HepG2 (cell line): Measurements from ENCODE around the gene BRMS1. TPM values are rescaled to one million over a fixed set of nuclear protein-coding genes. Genes with fewer than 3 reads are reported as not detected.

Source experiments
- HMG20A ChIP-seq: IDR thresholded peaks from 2 replicates; pipeline ENCODE4 v1.6.1; 2016; ENCODE audit warnings: borderline replicate concordance
- MBD4 ChIP-seq: IDR thresholded peaks from 2 replicates; pipeline ENCODE4 v1.6.1; 2012; ENCODE audit warnings: low read length, inconsistent platforms, borderline replicate concordance
- MEIS2 ChIP-seq: sonication (generic); formaldehyde crosslinking; IDR thresholded peaks from 2 replicates; pipeline ENCODE4 v1.9.0; 2021; ENCODE audit warnings: mild to moderate bottlenecking, missing genetic modification reagents
- SRSF1 ChIP-seq: fragments of 200-400 bp; formaldehyde crosslinking; optimal IDR thresholded peaks from 2 replicates; pipeline ENCODE3; 2017; ENCODE audit warnings: mild to moderate bottlenecking, low read depth, low read length, moderate library complexity
- TARDBP ChIP-seq: sonication (generic); formaldehyde crosslinking; IDR thresholded peaks from 2 replicates; pipeline ENCODE4 v1.8.0; 2022; ENCODE audit warnings: mild to moderate bottlenecking, missing genetic modification reagents
- ZC3H13 ChIP-seq: sonication (generic); formaldehyde crosslinking; IDR thresholded peaks from 2 replicates; pipeline ENCODE4 v1.8.1; 2023; ENCODE audit warnings: mild to moderate bottlenecking, missing genetic modification reagents, moderate library complexity
- ZIK1 ChIP-seq: sonication (generic); formaldehyde crosslinking; IDR thresholded peaks from 2 replicates; pipeline ENCODE4 v1.5.0; 2020; ENCODE audit warnings: mild to moderate bottlenecking, low read depth, missing genetic modification reagents, borderline replicate concordance
- ZNF180 ChIP-seq: sonication (generic); formaldehyde crosslinking; IDR thresholded peaks from 2 replicates; pipeline ENCODE4 v1.4.0; 2020; ENCODE audit warnings: low read depth, missing genetic modification reagents, borderline replicate concordance
- polyA plus RNA-seq, 8 experiments: library from polyadenylated mRNA; depleted of rRNA in 3 of 8; stranded (reverse) in 7 of 8; unstranded in 1 of 8; fragments of >200 nt; fragmentation: Illumina TruSeq in 4 of 8; extraction: Trizol in 4 of 8; gene quantifications; 2 replicates each; pipeline versions ENCODE4 v1.2.1 to v1.2.3, GENCODE V29; 2011 to 2016; ENCODE audit warnings: low read depth in 4 of 8, missing spikeins in 1 of 8, mixed read lengths in 1 of 8; ENCODE audit not compliant: insufficient read depth in 1 of 8
- total RNA-seq, 5 experiments: library from RNA; depleted of rRNA; stranded (reverse); fragments of >200 nt; fragmentation: Illumina TruSeq; extraction: Trizol; gene quantifications; 2 replicates each; pipeline ENCODE4 v1.2.3, GENCODE V29; 2016; ENCODE audit warnings: low read depth in 1 of 5
- TF ChIP-seq, protein P1 (sequence below): sonication (generic); formaldehyde crosslinking; IDR thresholded peaks from 2 replicates; pipeline ENCODE4 v1.8.0; 2022; ENCODE audit warnings: mild to moderate bottlenecking, missing genetic modification reagents; ENCODE audit not compliant: insufficient replicate concordance
- TF ChIP-seq, protein P2 (sequence below): sonication (generic); formaldehyde crosslinking; IDR thresholded peaks from 2 replicates; pipeline ENCODE4 v1.5.1; 2020; ENCODE audit warnings: mild to moderate bottlenecking, missing genetic modification reagents, moderate library complexity
- TF ChIP-seq, protein P3 (sequence below): IDR thresholded peaks from 2 replicates; pipeline ENCODE4 v1.6.1; 2016; ENCODE audit warnings: low read depth, missing genetic modification reagents, missing compliant biosample characterization
- TF ChIP-seq, protein P4 (sequence below): sonication (generic); formaldehyde crosslinking; IDR thresholded peaks from 2 replicates; pipeline ENCODE4 v1.4.0; 2020; ENCODE audit warnings: missing genetic modification reagents, mild to moderate bottlenecking, borderline replicate concordance
- TF ChIP-seq, protein P5 (sequence below): sonication (generic); formaldehyde crosslinking; IDR thresholded peaks from 2 replicates; pipeline ENCODE4 v1.5.1; 2020; ENCODE audit warnings: missing genetic modification reagents, mild to moderate bottlenecking, borderline replicate concordance

Gene BRMS1
- total and polyA plus RNA-seq, 2 of the 13 experiments (the other 11 are each of a cell fraction or from before 2014, with no cell fraction given): 15.8 to 55.7 TPM

DNA sequence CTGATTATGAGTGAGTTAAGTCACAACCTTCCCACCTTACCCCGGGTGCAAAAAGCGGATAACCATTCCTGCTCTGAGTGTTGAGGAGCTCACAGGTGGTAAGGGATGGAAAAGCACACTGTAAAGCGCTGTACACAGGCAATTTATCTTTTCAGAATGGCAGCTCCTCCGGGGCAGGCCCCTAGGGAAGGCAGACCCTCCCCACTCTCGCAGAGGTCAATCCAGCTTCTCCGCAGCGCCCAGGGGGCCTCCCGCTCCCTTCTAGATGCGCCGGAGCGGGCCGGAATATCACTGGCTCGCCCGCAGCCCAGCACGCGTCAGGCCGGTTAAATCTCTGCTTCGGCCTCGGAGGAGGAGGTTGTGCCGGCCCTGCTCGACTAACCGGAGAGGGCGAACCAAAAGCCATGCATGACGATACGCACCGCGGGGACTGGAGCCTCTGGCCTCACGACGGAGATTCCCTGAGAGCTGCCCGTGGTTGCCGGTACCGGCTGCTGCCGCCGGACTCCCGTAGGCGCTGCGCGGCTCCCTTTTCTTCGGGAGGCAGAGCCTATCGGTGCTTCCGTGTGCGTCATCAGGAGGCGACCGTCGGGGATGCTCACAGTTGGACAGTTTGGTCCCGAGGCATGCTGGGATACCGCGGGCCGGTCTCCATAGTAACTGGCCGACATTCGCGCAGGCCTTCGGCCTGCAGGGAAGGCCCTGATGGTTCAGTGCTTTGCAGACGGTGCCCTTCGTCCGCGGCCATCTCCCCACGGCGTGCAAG, at the start of gene BRMS1 (continued):
- TF ChIP-seq TARDBP (peak; percentile 79), ZC3H13 (peak; percentile 84), MEIS2 (CRISPR knock-in tag) (peak; percentile 57; the same call in 1 of the 2 replicates), ZIK1 (CRISPR knock-in tag) (peak; percentile 49; the same call in 1 of the 2 replicates), HMG20A (CRISPR knock-in tag) (no peak), SRSF1 (peak; percentile 63), ZNF180 (no peak), MBD4 (no peak)
- TF ChIP-seq, protein P1, sequence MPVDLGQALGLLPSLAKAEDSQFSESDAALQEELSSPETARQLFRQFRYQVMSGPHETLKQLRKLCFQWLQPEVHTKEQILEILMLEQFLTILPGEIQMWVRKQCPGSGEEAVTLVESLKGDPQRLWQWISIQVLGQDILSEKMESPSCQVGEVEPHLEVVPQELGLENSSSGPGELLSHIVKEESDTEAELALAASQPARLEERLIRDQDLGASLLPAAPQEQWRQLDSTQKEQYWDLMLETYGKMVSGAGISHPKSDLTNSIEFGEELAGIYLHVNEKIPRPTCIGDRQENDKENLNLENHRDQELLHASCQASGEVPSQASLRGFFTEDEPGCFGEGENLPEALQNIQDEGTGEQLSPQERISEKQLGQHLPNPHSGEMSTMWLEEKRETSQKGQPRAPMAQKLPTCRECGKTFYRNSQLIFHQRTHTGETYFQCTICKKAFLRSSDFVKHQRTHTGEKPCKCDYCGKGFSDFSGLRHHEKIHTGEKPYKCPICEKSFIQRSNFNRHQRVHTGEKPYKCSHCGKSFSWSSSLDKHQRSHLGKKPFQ (CRISPR knock-in tag): no peak
- TF ChIP-seq, protein P2, sequence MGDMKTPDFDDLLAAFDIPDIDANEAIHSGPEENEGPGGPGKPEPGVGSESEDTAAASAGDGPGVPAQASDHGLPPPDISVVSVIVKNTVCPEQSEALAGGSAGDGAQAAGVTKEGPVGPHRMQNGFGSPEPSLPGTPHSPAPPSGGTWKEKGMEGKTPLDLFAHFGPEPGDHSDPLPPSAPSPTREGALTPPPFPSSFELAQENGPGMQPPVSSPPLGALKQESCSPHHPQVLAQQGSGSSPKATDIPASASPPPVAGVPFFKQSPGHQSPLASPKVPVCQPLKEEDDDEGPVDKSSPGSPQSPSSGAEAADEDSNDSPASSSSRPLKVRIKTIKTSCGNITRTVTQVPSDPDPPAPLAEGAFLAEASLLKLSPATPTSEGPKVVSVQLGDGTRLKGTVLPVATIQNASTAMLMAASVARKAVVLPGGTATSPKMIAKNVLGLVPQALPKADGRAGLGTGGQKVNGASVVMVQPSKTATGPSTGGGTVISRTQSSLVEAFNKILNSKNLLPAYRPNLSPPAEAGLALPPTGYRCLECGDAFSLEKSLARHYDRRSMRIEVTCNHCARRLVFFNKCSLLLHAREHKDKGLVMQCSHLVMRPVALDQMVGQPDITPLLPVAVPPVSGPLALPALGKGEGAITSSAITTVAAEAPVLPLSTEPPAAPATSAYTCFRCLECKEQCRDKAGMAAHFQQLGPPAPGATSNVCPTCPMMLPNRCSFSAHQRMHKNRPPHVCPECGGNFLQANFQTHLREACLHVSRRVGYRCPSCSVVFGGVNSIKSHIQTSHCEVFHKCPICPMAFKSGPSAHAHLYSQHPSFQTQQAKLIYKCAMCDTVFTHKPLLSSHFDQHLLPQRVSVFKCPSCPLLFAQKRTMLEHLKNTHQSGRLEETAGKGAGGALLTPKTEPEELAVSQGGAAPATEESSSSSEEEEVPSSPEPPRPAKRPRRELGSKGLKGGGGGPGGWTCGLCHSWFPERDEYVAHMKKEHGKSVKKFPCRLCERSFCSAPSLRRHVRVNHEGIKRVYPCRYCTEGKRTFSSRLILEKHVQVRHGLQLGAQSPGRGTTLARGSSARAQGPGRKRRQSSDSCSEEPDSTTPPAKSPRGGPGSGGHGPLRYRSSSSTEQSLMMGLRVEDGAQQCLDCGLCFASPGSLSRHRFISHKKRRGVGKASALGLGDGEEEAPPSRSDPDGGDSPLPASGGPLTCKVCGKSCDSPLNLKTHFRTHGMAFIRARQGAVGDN (CRISPR knock-in tag): peak; percentile 86
- TF ChIP-seq, protein P3, sequence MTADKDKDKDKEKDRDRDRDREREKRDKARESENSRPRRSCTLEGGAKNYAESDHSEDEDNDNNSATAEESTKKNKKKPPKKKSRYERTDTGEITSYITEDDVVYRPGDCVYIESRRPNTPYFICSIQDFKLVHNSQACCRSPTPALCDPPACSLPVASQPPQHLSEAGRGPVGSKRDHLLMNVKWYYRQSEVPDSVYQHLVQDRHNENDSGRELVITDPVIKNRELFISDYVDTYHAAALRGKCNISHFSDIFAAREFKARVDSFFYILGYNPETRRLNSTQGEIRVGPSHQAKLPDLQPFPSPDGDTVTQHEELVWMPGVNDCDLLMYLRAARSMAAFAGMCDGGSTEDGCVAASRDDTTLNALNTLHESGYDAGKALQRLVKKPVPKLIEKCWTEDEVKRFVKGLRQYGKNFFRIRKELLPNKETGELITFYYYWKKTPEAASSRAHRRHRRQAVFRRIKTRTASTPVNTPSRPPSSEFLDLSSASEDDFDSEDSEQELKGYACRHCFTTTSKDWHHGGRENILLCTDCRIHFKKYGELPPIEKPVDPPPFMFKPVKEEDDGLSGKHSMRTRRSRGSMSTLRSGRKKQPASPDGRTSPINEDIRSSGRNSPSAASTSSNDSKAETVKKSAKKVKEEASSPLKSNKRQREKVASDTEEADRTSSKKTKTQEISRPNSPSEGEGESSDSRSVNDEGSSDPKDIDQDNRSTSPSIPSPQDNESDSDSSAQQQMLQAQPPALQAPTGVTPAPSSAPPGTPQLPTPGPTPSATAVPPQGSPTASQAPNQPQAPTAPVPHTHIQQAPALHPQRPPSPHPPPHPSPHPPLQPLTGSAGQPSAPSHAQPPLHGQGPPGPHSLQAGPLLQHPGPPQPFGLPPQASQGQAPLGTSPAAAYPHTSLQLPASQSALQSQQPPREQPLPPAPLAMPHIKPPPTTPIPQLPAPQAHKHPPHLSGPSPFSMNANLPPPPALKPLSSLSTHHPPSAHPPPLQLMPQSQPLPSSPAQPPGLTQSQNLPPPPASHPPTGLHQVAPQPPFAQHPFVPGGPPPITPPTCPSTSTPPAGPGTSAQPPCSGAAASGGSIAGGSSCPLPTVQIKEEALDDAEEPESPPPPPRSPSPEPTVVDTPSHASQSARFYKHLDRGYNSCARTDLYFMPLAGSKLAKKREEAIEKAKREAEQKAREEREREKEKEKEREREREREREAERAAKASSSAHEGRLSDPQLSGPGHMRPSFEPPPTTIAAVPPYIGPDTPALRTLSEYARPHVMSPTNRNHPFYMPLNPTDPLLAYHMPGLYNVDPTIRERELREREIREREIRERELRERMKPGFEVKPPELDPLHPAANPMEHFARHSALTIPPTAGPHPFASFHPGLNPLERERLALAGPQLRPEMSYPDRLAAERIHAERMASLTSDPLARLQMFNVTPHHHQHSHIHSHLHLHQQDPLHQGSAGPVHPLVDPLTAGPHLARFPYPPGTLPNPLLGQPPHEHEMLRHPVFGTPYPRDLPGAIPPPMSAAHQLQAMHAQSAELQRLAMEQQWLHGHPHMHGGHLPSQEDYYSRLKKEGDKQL (CRISPR knock-in tag): no peak
- TF ChIP-seq, protein P4, sequence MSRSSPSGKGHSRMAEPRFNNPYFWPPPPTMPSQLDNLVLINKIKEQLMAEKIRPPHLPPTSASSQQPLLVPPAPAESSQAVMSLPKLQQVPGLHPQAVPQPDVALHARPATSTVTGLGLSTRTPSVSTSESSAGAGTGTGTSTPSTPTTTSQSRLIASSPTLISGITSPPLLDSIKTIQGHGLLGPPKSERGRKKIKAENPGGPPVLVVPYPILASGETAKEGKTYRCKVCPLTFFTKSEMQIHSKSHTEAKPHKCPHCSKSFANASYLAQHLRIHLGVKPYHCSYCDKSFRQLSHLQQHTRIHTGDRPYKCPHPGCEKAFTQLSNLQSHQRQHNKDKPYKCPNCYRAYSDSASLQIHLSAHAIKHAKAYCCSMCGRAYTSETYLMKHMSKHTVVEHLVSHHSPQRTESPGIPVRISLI: peak; percentile 25; the same call in 1 of the 2 replicates
- TF ChIP-seq, protein P5, sequence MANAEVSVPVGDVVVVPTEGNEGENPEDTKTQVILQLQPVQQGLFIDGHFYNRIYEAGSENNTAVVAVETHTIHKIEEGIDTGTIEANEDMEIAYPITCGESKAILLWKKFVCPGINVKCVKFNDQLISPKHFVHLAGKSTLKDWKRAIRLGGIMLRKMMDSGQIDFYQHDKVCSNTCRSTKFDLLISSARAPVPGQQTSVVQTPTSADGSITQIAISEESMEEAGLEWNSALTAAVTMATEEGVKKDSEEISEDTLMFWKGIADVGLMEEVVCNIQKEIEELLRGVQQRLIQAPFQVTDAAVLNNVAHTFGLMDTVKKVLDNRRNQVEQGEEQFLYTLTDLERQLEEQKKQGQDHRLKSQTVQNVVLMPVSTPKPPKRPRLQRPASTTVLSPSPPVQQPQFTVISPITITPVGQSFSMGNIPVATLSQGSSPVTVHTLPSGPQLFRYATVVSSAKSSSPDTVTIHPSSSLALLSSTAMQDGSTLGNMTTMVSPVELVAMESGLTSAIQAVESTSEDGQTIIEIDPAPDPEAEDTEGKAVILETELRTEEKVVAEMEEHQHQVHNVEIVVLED (CRISPR knock-in tag): peak; percentile 71; the same call in 1 of the 2 replicates
